RWPE1 (cell line): ENCODE data around the gene METTL25B.
A peak's percentile ranks its signal among the peaks of the same experiment; 100 is the strongest.
"Not testable (repeated sequence)": the region's sequence is repeated elsewhere in the genome, so short reads cannot be mapped to it uniquely, and the experiment has no call there.

Experiments
- CTCF ChIA-PET: fragments of 350-600 bp; sonication (Branson Sonifier 250); formaldehyde crosslinking; extraction: SDS; loops from one replicate; lab custom pipeline; 2021; lab: Yijun Ruan, JAX
- POLR2A ChIA-PET: fragments of 400-600 bp; formaldehyde crosslinking; extraction: SDS; loops from one replicate; lab custom pipeline; 2020; ENCODE audit warnings: antibody characterized with exemption; ENCODE audit not compliant: low non-redundant PET; lab: Yijun Ruan, JAX
- DNase-seq: peaks from one replicate; pipeline ENCODE4 v3.0.0; 2012; ENCODE audit warnings: low spot score
- H3K27ac ChIP-seq: fragments of 450-650 bp; 2 replicates; pipeline ENCODE4 v1.5.1; 2017
- CTCF ChIP-seq: fragments of 450-650 bp; conservative IDR thresholded peaks from 2 replicates; pipeline ENCODE4 v1.5.1; 2017; ENCODE audit warnings: low read depth, mild to moderate bottlenecking

METTL25B gene

DNA sequence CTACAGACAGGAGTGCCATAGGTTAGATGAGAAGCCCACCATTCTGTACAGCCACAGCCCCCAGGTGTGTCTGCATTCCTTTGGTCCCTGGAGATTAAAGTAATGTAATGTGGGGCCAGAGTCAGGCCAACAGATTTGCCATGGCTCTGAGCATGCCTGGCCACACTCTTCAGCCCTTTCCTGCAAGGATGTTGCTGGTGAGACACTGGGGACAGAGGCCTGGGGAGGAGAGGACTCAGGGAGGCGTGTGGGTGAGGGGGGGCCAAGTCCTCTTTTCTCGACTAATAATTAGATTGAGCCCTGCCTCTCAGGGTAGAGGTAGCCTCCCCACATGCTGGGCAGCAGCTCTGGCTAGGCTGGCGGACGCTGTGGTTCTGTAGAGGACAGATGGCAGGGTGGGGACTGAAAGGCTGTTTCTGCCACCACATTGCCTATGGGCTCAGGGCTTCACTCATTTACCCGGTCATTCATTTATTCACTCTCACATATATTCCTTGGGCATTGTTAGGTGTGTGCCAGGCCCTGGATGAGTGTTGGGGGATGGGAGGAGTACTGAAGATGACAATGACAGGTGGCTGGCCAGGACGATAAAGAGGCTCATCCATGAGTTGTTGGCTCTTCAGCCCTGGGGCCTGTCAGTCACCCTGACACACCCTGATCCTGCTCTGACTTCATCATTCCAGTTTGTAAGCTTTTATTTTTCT lies 32.0 kb downstream of the METTL25B start:
- TF ChIP-seq CTCF: no peak
- no peak for DNase-seq
- POLR2A ChIA-PET: interaction anchor here (0.6 to 0.9 kb wide), 3 partner anchors 9 to 69 kb away, joined by 3 to 4 read pairs (median 3); partner anchors contain the start of gene HDGF
- H3K27ac ChIP-seq: 0 out of 2 replicates have a peak overlapping the region, but pooled peaks have one; percentile 9
- CTCF ChIA-PET: interaction anchor here (0.6 to 0.8 kb wide), 3 partner anchors 26 to 53 kb away, joined by 3 to 10 read pairs (median 4); no protein-coding TSS in a partner anchor

DNA sequence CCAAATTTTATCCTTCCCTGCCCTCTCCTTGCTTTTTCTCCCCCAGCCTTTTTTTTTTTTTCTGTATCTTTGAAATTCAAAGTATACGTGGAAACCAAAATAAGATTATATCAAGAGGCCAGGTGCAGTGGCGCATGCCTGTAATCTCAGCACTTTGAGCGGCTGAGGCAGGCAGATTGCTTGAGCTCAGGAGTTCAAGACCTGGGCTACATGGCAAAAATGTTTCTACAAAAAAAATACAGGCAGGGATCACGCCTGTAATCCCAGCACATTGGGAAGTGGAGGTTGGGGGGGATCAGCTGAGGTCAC lies 32.5 kb downstream of the METTL25B start:
- ChIA-PET POLR2A (interaction anchor here (0.6 to 0.9 kb wide), 3 partner anchors 9 to 69 kb away, joined by 3 to 4 read pairs (median 3); partner anchors contain the start of gene HDGF), CTCF (interaction anchor here (0.6 to 0.8 kb wide), 3 partner anchors 26 to 53 kb away, joined by 3 to 10 read pairs (median 4); no protein-coding TSS in a partner anchor)
- DNase-seq: no peak

GRCh38 chr1:156765136-156765535 lies 36.9 kb downstream of the METTL25B start:
- CTCF ChIA-PET, DNase-seq: not testable (repeated sequence)
- POLR2A ChIA-PET: interaction anchor here (0.6 kb wide), 1 partner anchor 28 kb away, joined by 4 read pairs; no protein-coding TSS in a partner anchor
- peak overlapping the region; percentile 26; the same call in 1 of the 2 replicates for H3K27ac ChIP-seq

More for the DNA sequence above, 32.5 kb downstream of the METTL25B start:
- no peak for TF ChIP-seq CTCF
- H3K27ac ChIP-seq: no peak overlapping the region

- POLR2A ChIA-PET: interaction anchor here (0.6 kb wide), 2 partner anchors 25 to 29 kb away, joined by 3 to 4 read pairs; partner anchors contain the start of gene MRPL24
- TF ChIP-seq CTCF: no peak
- DNase-seq: no peak
- CTCF ChIA-PET: interaction anchor here (0.5 kb wide), 1 partner anchor 8 kb away, joined by 3 read pairs; no protein-coding TSS in a partner anchor
- peak overlapping the region; percentile 87 for H3K27ac ChIP-seq
Observed at GRCh38 chr1:156765666-156766065, 37.4 kb downstream of the METTL25B start.

GRCh38 chr1:156766298-156767100 lies 38.2 kb downstream of the METTL25B start:
- no peak for DNase-seq
- ChIA-PET CTCF (no interaction called here), POLR2A (interaction anchor here (1.0 to 1.4 kb wide), 2 partner anchors 15 to 25 kb away, joined by 4 to 7 read pairs; partner anchors contain the start of genes HDGF and MRPL24)
- TF ChIP-seq CTCF: no peak
- H3K27ac ChIP-seq: peak overlapping the region; percentile 87

- no peak for TF ChIP-seq CTCF
- ChIA-PET POLR2A (interaction anchor here (1.0 to 1.4 kb wide), 2 partner anchors 15 to 26 kb away, joined by 4 to 7 read pairs; partner anchors contain the start of genes HDGF and MRPL24), CTCF (no interaction called here)
- peak within 1 kb of the TSS; percentile 87 for H3K27ac ChIP-seq
- DNase-seq: peak; percentile 94
Observed at GRCh38 chr1:156767101-156767878, 39.0 kb downstream of the METTL25B start, which contains the start of gene PRCC. TSS of gene PRCC (plus strand) at chr1:156767535. CDS start at chr1:156767772, 237 bp downstream.
